ENCODE measurements around the gene ZBED4. TPM values are rescaled to one million over a fixed set of nuclear protein-coding genes. Genes with fewer than 3 reads are reported as not detected.

ZBED4 gene
- total RNA-seq, 2 donors from 2014 or later, result 10.4 to 11.2 TPM

- WGBS, result 1% methylated on average over 30 of the region's 101 CpGs
- Histone ChIP-seq H3K27me3 (replicated peaks; ENCODE audit: insufficient read depth) (peaks cover 4% of the 10 kb centered on the region), H3K36me3 (no peaks in the 10 kb centered on the region), H3K4me1 (replicated peaks) (peaks cover 8% of the 10 kb centered on the region), H3K4me3 (peak overlapping the region; percentile 41 to 55), H3K9me3 (no peaks in the 10 kb centered on the region), H3K27ac (peak overlapping the region; percentile 39 to 49)
- DNase-seq (ENCODE audit: low spot score), result peak; percentile 27
- TF ChIP-seq POLR2A (IDR thresholded peaks at IDR 0.05) (no peak), POLR2AphosphoS5 (IDR thresholded peaks at IDR 0.05) (no peak)
- TF ChIP-seq, protein P1, sequence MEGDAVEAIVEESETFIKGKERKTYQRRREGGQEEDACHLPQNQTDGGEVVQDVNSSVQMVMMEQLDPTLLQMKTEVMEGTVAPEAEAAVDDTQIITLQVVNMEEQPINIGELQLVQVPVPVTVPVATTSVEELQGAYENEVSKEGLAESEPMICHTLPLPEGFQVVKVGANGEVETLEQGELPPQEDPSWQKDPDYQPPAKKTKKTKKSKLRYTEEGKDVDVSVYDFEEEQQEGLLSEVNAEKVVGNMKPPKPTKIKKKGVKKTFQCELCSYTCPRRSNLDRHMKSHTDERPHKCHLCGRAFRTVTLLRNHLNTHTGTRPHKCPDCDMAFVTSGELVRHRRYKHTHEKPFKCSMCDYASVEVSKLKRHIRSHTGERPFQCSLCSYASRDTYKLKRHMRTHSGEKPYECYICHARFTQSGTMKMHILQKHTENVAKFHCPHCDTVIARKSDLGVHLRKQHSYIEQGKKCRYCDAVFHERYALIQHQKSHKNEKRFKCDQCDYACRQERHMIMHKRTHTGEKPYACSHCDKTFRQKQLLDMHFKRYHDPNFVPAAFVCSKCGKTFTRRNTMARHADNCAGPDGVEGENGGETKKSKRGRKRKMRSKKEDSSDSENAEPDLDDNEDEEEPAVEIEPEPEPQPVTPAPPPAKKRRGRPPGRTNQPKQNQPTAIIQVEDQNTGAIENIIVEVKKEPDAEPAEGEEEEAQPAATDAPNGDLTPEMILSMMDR (IDR thresholded peaks at IDR 0.05), result no peak
- intact Hi-C loops (cut with DNase I), result loop anchor here (5.0 kb wide), 1 partner anchor 63 kb away; the partner anchor contains the start of genes ALG12 and CRELD2
Measured at GRCh38 chr22:49853981-49854831, 562 bp downstream of the ZBED4 start.

GRCh38 chr22:49855251-49855911, 1.7 kb downstream of the ZBED4 start:
- H3K4me3 ChIP-seq, result no peak overlapping the region
- intact Hi-C loops (cut with DNase I), result no loop called here
- H3K36me3 ChIP-seq, result no peaks in the 10 kb centered on the region
- TF ChIP-seq POLR2AphosphoS5 (IDR thresholded peaks at IDR 0.05) (no peak), POLR2A (IDR thresholded peaks at IDR 0.05) (no peak)
- TF ChIP-seq, protein P1 (IDR thresholded peaks at IDR 0.05), result no peak
- WGBS, result 36% methylated on average over 9 of the region's 9 CpGs
- H3K4me1 ChIP-seq (replicated peaks), result peaks cover 5% of the 10 kb centered on the region
- no peaks in the 10 kb centered on the region for H3K9me3 ChIP-seq
- no peaks in the 10 kb centered on the region for H3K27me3 ChIP-seq (replicated peaks; ENCODE audit: insufficient read depth)
- DNase-seq (ENCODE audit: low spot score), result no peak
- peak overlapping the region in 1 of 2 donors; percentile 39 for H3K27ac ChIP-seq

DNA sequence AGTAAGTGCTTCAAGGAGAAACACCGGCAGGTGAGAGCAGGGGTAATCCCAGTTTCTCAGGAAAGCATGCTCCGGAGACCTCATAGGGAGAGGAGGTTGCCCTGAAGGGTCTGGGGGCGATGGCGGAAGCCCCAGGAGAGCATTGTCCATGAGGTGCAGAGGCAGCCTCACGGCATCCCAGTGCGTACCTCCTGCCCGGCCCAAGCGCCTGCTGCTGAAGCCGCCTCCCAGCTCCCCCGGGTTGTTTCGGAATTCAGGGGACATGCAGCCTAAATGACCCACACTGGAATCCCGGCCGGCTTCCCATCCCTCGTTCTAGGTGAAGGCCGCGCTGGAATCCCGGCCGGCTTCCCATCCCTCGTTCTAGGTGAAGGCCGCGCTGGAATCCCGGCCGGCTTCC, 2.7 kb downstream of the ZBED4 start:
- Histone ChIP-seq H3K4me1 (replicated peaks) (peaks cover 5% of the 10 kb centered on the region), H3K4me3 (no peak overlapping the region), H3K27ac (no peak overlapping the region), H3K9me3 (no peaks in the 10 kb centered on the region), H3K27me3 (replicated peaks; ENCODE audit: insufficient read depth) (no peaks in the 10 kb centered on the region), H3K36me3 (no peaks in the 10 kb centered on the region)
- DNase-seq (ENCODE audit: low spot score), result no peak
- WGBS, result 90% methylated on average over 19 of the region's 23 CpGs
- intact Hi-C loops (cut with DNase I), result no loop called here
- no peak for TF ChIP-seq POLR2AphosphoS5 (IDR thresholded peaks at IDR 0.05)
- TF ChIP-seq POLR2A (IDR thresholded peaks at IDR 0.05), result no peak
- TF ChIP-seq, protein P1 (IDR thresholded peaks at IDR 0.05), result no peak

DNA sequence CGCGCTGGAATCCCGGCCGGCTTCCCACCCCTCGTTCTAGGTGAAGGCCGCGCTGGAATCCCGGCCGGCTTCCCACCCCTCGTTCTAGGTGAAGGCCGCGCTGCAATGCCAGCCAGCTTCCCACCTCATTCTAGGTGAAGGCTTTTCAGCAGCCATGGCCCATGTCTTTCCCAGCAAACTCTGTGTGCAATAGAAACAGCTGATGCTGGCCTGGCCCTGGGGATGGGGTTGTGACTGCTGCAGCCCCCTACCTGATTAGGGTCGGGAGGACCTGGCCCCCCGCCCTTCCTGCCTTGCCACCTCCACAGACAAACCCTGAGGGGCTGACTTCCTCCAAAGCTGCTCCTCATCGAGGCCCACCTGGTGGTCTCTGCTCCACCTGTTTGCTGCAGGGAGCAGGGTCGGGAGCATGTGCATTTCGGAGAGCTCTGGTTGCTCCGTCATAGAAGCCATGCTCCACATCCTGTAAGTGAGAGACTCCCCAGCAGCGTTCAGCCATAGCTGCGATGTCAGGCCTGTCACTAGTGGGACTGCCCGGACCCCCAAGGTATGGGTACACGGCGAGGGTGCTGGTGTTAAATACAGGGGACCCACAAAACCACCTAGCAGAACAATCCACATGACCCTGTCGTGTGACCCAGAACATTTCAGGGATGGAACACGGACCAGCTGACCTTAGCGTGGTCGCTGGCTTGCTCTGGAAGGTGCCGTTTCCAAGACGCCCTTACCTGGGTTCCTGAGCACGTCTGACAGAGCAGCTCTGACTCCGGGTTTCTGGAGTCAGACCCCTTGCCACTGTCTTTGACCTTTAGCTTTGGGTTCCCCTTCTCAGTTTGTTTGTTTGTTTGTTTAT, 3.3 kb downstream of the ZBED4 start:
- no peaks in the 10 kb centered on the region for H3K9me3 ChIP-seq
- TF ChIP-seq POLR2A (IDR thresholded peaks at IDR 0.05), result no peak
- TF ChIP-seq, protein P1 (IDR thresholded peaks at IDR 0.05), result no peak
- no peak for TF ChIP-seq POLR2AphosphoS5 (IDR thresholded peaks at IDR 0.05)
- 87% methylated on average over 25 of the region's 31 CpGs for WGBS
- intact Hi-C loops (cut with DNase I), result no loop called here
- H3K36me3 ChIP-seq, result no peaks in the 10 kb centered on the region
- H3K27me3 ChIP-seq (replicated peaks; ENCODE audit: insufficient read depth), result no peaks in the 10 kb centered on the region
- no peak overlapping the region for H3K4me3 ChIP-seq
- DNase-seq (ENCODE audit: low spot score), result no peak
- no peak overlapping the region for H3K27ac ChIP-seq
- peaks cover 5% of the 10 kb centered on the region for H3K4me1 ChIP-seq (replicated peaks)
